Measurements from ENCODE around the gene RHBDL1.

The RHBDL1 gene

DNA sequence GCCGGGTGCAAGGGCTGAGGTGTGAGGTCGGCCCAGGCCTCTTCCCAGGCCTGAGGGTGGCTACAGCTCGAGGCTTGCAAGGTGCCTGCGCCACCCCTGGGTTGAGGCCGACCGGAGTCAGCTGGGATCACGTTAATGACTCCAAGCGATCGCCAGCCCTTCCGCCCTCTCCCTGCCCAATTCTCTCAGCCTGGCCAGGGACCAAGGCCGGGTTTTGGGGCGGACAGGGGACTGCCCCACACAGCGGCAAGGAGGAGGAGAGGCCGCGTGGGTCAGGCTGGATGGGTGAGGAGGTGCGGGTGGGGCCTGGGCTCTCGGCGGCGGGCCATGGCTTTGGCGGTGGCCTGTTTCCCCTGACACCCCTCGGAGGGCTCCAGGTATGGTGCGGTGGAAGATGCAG lies 17.9 kb downstream of the RHBDL1 start:
- peaks cover 6 to 36% (median 29%) of the 10 kb centered on the region in 5 donors for H3K4me1 ChIP-seq (ENCODE audit: control insufficient read depth in 5 of 5, insufficient read depth in 5 of 5, low read length in 5 of 5)
- peaks cover 28 to 45% (median 37%) of the 10 kb centered on the region in 5 donors for H3K27me3 ChIP-seq (ENCODE audit: control insufficient read depth in 5 of 5, insufficient read depth in 4 of 5, low read length in 5 of 5)

DNA sequence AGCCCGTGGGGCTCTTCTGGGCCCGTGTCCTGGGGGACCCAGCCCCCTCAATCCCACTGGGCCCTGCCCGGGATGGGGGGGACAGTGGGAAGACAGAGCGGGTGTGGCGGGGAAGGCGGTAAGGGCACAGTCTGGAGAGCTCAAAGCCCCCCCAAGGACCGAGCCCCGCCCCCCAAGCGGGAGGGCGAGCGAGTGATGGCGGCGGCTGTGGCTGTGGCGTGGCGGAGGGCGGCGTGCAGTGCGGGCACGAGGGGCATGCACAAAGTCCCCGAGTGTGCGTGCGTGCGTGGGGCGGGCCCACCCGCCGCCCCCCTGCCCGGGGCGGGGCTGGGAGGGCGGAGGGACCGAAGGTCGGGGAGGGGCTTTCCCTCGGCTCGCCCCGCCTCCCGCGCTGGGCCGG lies 18.3 kb downstream of the RHBDL1 start:
- Histone ChIP-seq H3K27me3 (ENCODE audit: control insufficient read depth in 5 of 5, insufficient read depth in 4 of 5, low read length in 5 of 5) (peaks cover 28 to 45% (median 37%) of the 10 kb centered on the region in 5 donors), H3K36me3 (ENCODE audit: control insufficient read depth in 5 of 5, insufficient read depth in 5 of 5, low read length in 5 of 5) (no peaks in the 10 kb centered on the region), H3K4me3 (ENCODE audit: low read depth in 1 of 5, low read length in 5 of 5) (no peak overlapping the region), H3K9ac (ENCODE audit: low read length in 5 of 5) (no peak overlapping the region), H3K27ac (ENCODE audit: low read depth, low read length) (no peak overlapping the region), H3K4me1 (ENCODE audit: control insufficient read depth in 5 of 5, insufficient read depth in 5 of 5, low read length in 5 of 5) (peaks cover 4 to 32% (median 26%) of the 10 kb centered on the region in 5 donors), H3K9me3 (ENCODE audit: control insufficient read depth in 5 of 5, low read length in 5 of 5) (peaks cover 0 to 4% (median 0%) of the 10 kb centered on the region in 5 donors)

More for the DNA sequence above, 17.9 kb downstream of the RHBDL1 start:
- Histone ChIP-seq H3K27ac (ENCODE audit: low read depth, low read length) (no peak overlapping the region), H3K9ac (ENCODE audit: low read length in 5 of 5) (no peak overlapping the region), H3K9me3 (ENCODE audit: control insufficient read depth in 5 of 5, low read length in 5 of 5) (peaks cover 0 to 4% (median 0%) of the 10 kb centered on the region in 5 donors), H3K4me3 (ENCODE audit: low read depth in 1 of 5, low read length in 5 of 5) (no peak overlapping the region), H3K36me3 (ENCODE audit: control insufficient read depth in 5 of 5, insufficient read depth in 5 of 5, low read length in 5 of 5) (no peaks in the 10 kb centered on the region)

GRCh38 chr16:694187-694862 lies 18.9 kb downstream of the RHBDL1 start:
- H3K27me3 ChIP-seq (ENCODE audit: control insufficient read depth in 5 of 5, insufficient read depth in 4 of 5, low read length in 5 of 5), result peaks cover 32 to 51% (median 39%) of the 10 kb centered on the region in 5 donors
- no peak overlapping the region for H3K27ac ChIP-seq (ENCODE audit: low read depth, low read length)
- peaks cover 4 to 27% (median 21%) of the 10 kb centered on the region in 5 donors for H3K4me1 ChIP-seq (ENCODE audit: control insufficient read depth in 5 of 5, insufficient read depth in 5 of 5, low read length in 5 of 5)
- no peaks in the 10 kb centered on the region for H3K36me3 ChIP-seq (ENCODE audit: control insufficient read depth in 5 of 5, insufficient read depth in 5 of 5, low read length in 5 of 5)
- peaks cover 0 to 4% (median 0%) of the 10 kb centered on the region in 5 donors for H3K9me3 ChIP-seq (ENCODE audit: control insufficient read depth in 5 of 5, low read length in 5 of 5)
- no peak overlapping the region for H3K9ac ChIP-seq (ENCODE audit: low read length in 5 of 5)
- no peak overlapping the region for H3K4me3 ChIP-seq (ENCODE audit: low read depth in 1 of 5, low read length in 5 of 5)

DNA sequence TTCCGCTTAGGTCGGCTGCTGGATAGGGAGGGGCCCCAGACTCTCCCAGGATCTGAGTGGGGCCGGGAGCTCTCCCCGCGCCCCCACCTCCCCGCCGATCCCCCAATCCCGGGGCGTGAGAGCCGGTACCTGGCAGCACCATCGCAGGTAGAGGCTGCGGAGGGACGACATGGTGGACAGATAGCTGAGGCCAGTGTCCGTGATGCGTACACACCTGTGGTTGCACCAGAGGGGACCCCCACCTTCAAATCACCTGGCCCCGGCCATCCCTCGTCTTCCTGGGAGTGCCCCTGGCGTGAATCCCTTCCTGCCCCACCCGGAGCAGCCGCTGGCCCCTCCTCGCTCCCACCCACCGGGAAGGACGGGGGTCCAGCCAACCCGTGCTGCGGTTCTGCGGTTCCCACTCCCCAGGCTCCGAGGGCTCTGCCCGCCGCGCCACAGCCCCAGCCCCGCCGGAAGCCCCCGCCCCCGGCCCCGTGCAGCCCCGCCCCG lies 19.4 kb downstream of the RHBDL1 start:
- Histone ChIP-seq H3K27me3 (ENCODE audit: control insufficient read depth in 5 of 5, insufficient read depth in 4 of 5, low read length in 5 of 5) (peaks cover 33 to 57% (median 44%) of the 10 kb centered on the region in 5 donors), H3K27ac (ENCODE audit: low read depth, low read length) (no peak overlapping the region), H3K9me3 (ENCODE audit: control insufficient read depth in 5 of 5, low read length in 5 of 5) (peaks cover 0 to 4% (median 0%) of the 10 kb centered on the region in 5 donors), H3K9ac (ENCODE audit: low read length in 5 of 5) (no peak overlapping the region), H3K4me3 (ENCODE audit: low read depth in 1 of 5, low read length in 5 of 5) (no peak overlapping the region), H3K4me1 (ENCODE audit: control insufficient read depth in 5 of 5, insufficient read depth in 5 of 5, low read length in 5 of 5) (peaks cover 0 to 21% (median 15%) of the 10 kb centered on the region in 5 donors), H3K36me3 (ENCODE audit: control insufficient read depth in 5 of 5, insufficient read depth in 5 of 5, low read length in 5 of 5) (no peaks in the 10 kb centered on the region)

- Histone ChIP-seq H3K4me3 (ENCODE audit: low read depth in 1 of 5, low read length in 5 of 5) (peak overlapping the region in 4 of 5 donors; percentile 3 to 55 (median 28)), H3K36me3 (ENCODE audit: control insufficient read depth in 5 of 5, insufficient read depth in 5 of 5, low read length in 5 of 5) (no peaks in the 10 kb centered on the region), H3K27me3 (ENCODE audit: control insufficient read depth in 5 of 5, insufficient read depth in 4 of 5, low read length in 5 of 5) (peaks cover 39 to 61% (median 48%) of the 10 kb centered on the region in 5 donors), H3K9ac (ENCODE audit: low read length in 5 of 5) (peak overlapping the region in 1 of 5 donors; percentile 7), H3K27ac (ENCODE audit: low read depth, low read length) (no peak overlapping the region), H3K4me1 (ENCODE audit: control insufficient read depth in 5 of 5, insufficient read depth in 5 of 5, low read length in 5 of 5) (peaks cover 0 to 15% (median 11%) of the 10 kb centered on the region in 5 donors), H3K9me3 (ENCODE audit: control insufficient read depth in 5 of 5, low read length in 5 of 5) (peaks cover 0 to 4% (median 0%) of the 10 kb centered on the region in 5 donors)
Measured at GRCh38 chr16:695355-696089, 20.1 kb downstream of the RHBDL1 start.

GRCh38 chr16:698911-699671 lies 23.6 kb downstream of the RHBDL1 start:
- Histone ChIP-seq H3K4me1 (ENCODE audit: control insufficient read depth in 5 of 5, insufficient read depth in 5 of 5, low read length in 5 of 5) (peaks cover 0 to 11% (median 10%) of the 10 kb centered on the region in 5 donors), H3K36me3 (ENCODE audit: control insufficient read depth in 5 of 5, insufficient read depth in 5 of 5, low read length in 5 of 5) (no peaks in the 10 kb centered on the region), H3K9ac (ENCODE audit: low read length in 5 of 5) (no peak overlapping the region), H3K27me3 (ENCODE audit: control insufficient read depth in 5 of 5, insufficient read depth in 4 of 5, low read length in 5 of 5) (peaks cover 53 to 77% (median 59%) of the 10 kb centered on the region in 5 donors), H3K9me3 (ENCODE audit: control insufficient read depth in 5 of 5, low read length in 5 of 5) (peaks cover 0 to 4% (median 0%) of the 10 kb centered on the region in 5 donors), H3K27ac (ENCODE audit: low read depth, low read length) (no peak overlapping the region), H3K4me3 (ENCODE audit: low read depth in 1 of 5, low read length in 5 of 5) (no peak overlapping the region)

GRCh38 chr16:700684-701584 lies 25.5 kb downstream of the RHBDL1 start:
- Histone ChIP-seq H3K27me3 (ENCODE audit: control insufficient read depth in 5 of 5, insufficient read depth in 4 of 5, low read length in 5 of 5) (peaks cover 52 to 72% (median 55%) of the 10 kb centered on the region in 5 donors), H3K36me3 (ENCODE audit: control insufficient read depth in 5 of 5, insufficient read depth in 5 of 5, low read length in 5 of 5) (no peaks in the 10 kb centered on the region), H3K9ac (ENCODE audit: low read length in 5 of 5) (no peak overlapping the region), H3K9me3 (ENCODE audit: control insufficient read depth in 5 of 5, low read length in 5 of 5) (no peaks in the 10 kb centered on the region), H3K27ac (ENCODE audit: low read depth, low read length) (no peak overlapping the region), H3K4me1 (ENCODE audit: control insufficient read depth in 5 of 5, insufficient read depth in 5 of 5, low read length in 5 of 5) (peaks cover 0 to 4% (median 1%) of the 10 kb centered on the region in 5 donors), H3K4me3 (ENCODE audit: low read depth in 1 of 5, low read length in 5 of 5) (no peak overlapping the region)

DNA sequence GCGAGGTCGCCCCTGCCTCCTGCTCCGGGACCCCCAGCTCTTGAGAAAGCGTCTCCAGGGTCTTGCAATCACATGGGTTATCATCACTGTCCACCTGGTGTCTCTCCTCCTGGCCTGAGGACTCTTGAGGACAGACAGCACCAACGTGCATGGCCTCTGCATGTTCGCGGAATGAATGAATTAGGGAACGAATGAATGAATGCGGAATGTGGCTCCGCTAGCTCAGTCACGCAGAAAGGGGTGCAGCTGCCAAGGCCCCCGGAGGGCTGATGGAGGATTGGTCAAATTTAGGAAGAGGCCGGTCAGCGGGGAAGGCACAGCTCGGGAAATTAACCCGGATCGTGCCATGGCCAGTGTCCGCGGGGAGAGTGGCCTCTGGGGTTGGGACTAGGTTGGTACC lies 26.9 kb downstream of the RHBDL1 start:
- Histone ChIP-seq H3K36me3 (ENCODE audit: control insufficient read depth in 5 of 5, insufficient read depth in 5 of 5, low read length in 5 of 5) (no peaks in the 10 kb centered on the region), H3K9me3 (ENCODE audit: control insufficient read depth in 5 of 5, low read length in 5 of 5) (no peaks in the 10 kb centered on the region), H3K4me1 (ENCODE audit: control insufficient read depth in 5 of 5, insufficient read depth in 5 of 5, low read length in 5 of 5) (peaks cover 0 to 5% (median 3%) of the 10 kb centered on the region in 5 donors), H3K4me3 (ENCODE audit: low read depth in 1 of 5, low read length in 5 of 5) (no peak overlapping the region), H3K27ac (ENCODE audit: low read depth, low read length) (no peak overlapping the region), H3K27me3 (ENCODE audit: control insufficient read depth in 5 of 5, insufficient read depth in 4 of 5, low read length in 5 of 5) (peaks cover 57 to 76% (median 63%) of the 10 kb centered on the region in 5 donors), H3K9ac (ENCODE audit: low read length in 5 of 5) (no peak overlapping the region)

GRCh38 chr16:703406-703805 lies 27.9 kb downstream of the RHBDL1 start:
- no peaks in the 10 kb centered on the region for H3K36me3 ChIP-seq (ENCODE audit: control insufficient read depth in 5 of 5, insufficient read depth in 5 of 5, low read length in 5 of 5)
- H3K9ac ChIP-seq (ENCODE audit: low read length in 5 of 5), result no peak overlapping the region
- peaks cover 66 to 84% (median 70%) of the 10 kb centered on the region in 5 donors for H3K27me3 ChIP-seq (ENCODE audit: control insufficient read depth in 5 of 5, insufficient read depth in 4 of 5, low read length in 5 of 5)
- no peak overlapping the region for H3K27ac ChIP-seq (ENCODE audit: low read depth, low read length)
- no peaks in the 10 kb centered on the region for H3K9me3 ChIP-seq (ENCODE audit: control insufficient read depth in 5 of 5, low read length in 5 of 5)
- H3K4me1 ChIP-seq (ENCODE audit: control insufficient read depth in 5 of 5, insufficient read depth in 5 of 5, low read length in 5 of 5), result peaks cover 0 to 5% (median 3%) of the 10 kb centered on the region in 5 donors
- H3K4me3 ChIP-seq (ENCODE audit: low read depth in 1 of 5, low read length in 5 of 5), result no peak overlapping the region
